ENCODE measurements around the gene PHF21A. TPM values are rescaled to one million over a fixed set of nuclear protein-coding genes. Genes with fewer than 3 reads are reported as not detected.

PHF21A gene
- total and polyA plus RNA-seq, 2 donors (not counting 3 experiments of a cell fraction or from before 2014, with no cell fraction given) = 14.1 to 30.5 TPM

DNA sequence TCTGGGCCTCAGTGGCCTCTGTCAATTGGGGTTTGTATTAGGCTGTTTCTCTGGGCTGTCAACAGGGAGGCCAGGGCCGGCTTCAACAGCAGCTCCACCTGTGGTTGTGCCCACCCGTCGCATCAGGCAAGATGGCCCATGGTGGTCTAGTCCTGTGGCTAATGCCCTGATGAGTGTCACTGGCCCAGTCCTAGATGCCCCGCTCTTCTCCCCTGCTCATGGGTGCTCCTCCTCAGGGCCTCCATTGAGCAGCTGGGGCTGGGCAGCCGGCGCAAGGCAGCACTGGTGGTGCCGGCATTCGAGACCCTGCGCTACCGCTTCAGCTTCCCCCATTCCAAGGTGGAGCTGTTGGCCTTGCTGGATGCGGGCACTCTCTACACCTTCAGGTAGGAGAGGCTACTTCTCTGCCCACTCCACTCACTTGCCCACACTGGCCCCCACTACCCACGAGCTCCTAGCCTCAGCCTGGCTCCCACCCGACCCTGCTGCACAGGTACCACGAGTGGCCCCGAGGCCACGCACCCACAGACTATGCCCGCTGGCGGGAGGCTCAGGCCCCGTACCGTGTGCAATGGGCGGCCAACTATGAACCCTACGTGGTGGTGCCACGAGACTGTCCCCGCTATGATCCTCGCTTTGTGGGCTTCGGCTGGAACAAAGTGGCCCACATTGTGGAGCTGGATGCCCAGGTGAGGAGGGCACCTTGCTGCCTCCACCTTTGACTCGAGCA is 193.4 kb downstream of the PHF21A start:
- no TSS peak for BruUV-seq (replicated peaks)
- intact Hi-C loops (cut with micrococcal nuclease) (no loop called here), dilution Hi-C loops (cut with MboI; ENCODE audit: extremely low pct_ligation_motif_present, low sequenced_read_pairs) (no loop called here)
- H2AFZ ChIP-seq (ENCODE audit: low read depth, low read length) = no peak overlapping the region
- POLR2A ChIA-PET = no interaction called here
- H3K27ac ChIP-seq (ENCODE audit: insufficient read depth, low read depth, low read length) = no peak overlapping the region
- H3K4me1 ChIP-seq (ENCODE audit: control insufficient read depth, extremely low read depth, insufficient read depth, low read length) = no peaks in the 10 kb centered on the region
- TF ChIP-seq GATA2 (IDR thresholded peaks at IDR 0.05; ENCODE audit: insufficient read depth, insufficient read length, low read depth, low read length) = no peak
- no peak for TF ChIP-seq FOS (IDR thresholded peaks at IDR 0.05; ENCODE audit: borderline replicate concordance, insufficient read depth, low read length)
- TF ChIP-seq POLR2A (IDR thresholded peaks at IDR 0.05; ENCODE audit: low read depth, low read length) = no peak
- peaks cover 0 to 6% of the 10 kb centered on the region in 2 experiments for H3K36me3 ChIP-seq (ENCODE audit: control insufficient read depth in 2 of 2, extremely low read depth in 1 of 2, insufficient read depth in 2 of 2, low read length in 2 of 2)
- CTCF ChIA-PET = no interaction called here
- H3K9me3 ChIP-seq (replicated peaks; ENCODE audit: control insufficient read depth, insufficient read depth, low read length) = no peaks in the 10 kb centered on the region
- FAIRE-seq (no peak), DNase-seq (ENCODE audit: low read depth, low spot score) (no peak)
- no peak overlapping the region for H3K4me2 ChIP-seq (ENCODE audit: insufficient read depth, low read length)
- H3K4me3 ChIP-seq (replicated peaks in 1 of 3; ENCODE audit: insufficient read depth in 1 of 3, low read depth in 1 of 3, low read length in 3 of 3) = no peak overlapping the region
- H3K27me3 ChIP-seq (ENCODE audit: control insufficient read depth in 2 of 2, insufficient read depth in 2 of 2, low read length in 2 of 2) = peaks cover 9 to 14% of the 10 kb centered on the region in 2 experiments
- no peaks in the 10 kb centered on the region for H3K79me2 ChIP-seq (ENCODE audit: control insufficient read depth, insufficient read depth, low read length)
- no peaks in the 10 kb centered on the region for H3K9me1 ChIP-seq (replicated peaks; ENCODE audit: control insufficient read depth, extremely low read depth, insufficient read depth, low read length)
- no peaks in the 10 kb centered on the region for H4K20me1 ChIP-seq (replicated peaks; ENCODE audit: control insufficient read depth, extremely low read depth, insufficient read depth, low read length)
- no peak overlapping the region for H3K9ac ChIP-seq (replicated peaks; ENCODE audit: extremely low read depth, insufficient read depth, low read length)

- dilution Hi-C loops (cut with MboI; ENCODE audit: extremely low pct_ligation_motif_present, low sequenced_read_pairs) (no loop called here), intact Hi-C loops (cut with micrococcal nuclease) (no loop called here)
- no peak for TF ChIP-seq POLR2AphosphoS5 (IDR thresholded peaks at IDR 0.05; ENCODE audit: insufficient read depth, low read depth, low read length)
- no peak for TF ChIP-seq GATA2 (IDR thresholded peaks at IDR 0.05; ENCODE audit: insufficient read depth, insufficient read length, low read depth, low read length)
- TF ChIP-seq MYC (IDR thresholded peaks at IDR 0.05; ENCODE audit: low read depth, low read length) = no peak
- no peak for TF ChIP-seq CTCF (IDR thresholded peaks at IDR 0.05; ENCODE audit: extremely low read depth in 1 of 2, insufficient read depth in 1 of 2, low read depth in 1 of 2, low read length in 2 of 2)
- no peak for TF ChIP-seq EZH2 (IDR thresholded peaks at IDR 0.05; ENCODE audit: borderline replicate concordance, low read depth, low read length, severe bottlenecking)
- TF ChIP-seq, protein P1, sequence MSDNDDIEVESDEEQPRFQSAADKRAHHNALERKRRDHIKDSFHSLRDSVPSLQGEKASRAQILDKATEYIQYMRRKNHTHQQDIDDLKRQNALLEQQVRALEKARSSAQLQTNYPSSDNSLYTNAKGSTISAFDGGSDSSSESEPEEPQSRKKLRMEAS (IDR thresholded peaks at IDR 0.05; ENCODE audit: insufficient read depth, insufficient read length) = no peak
- TF ChIP-seq POLR2A (IDR thresholded peaks at IDR 0.05; ENCODE audit: low read depth, low read length) = no peak
- no peak for TF ChIP-seq JUN (IDR thresholded peaks at IDR 0.05; ENCODE audit: borderline replicate concordance, insufficient read depth, insufficient read length, low read depth)
- no peak for TF ChIP-seq FOS (IDR thresholded peaks at IDR 0.05; ENCODE audit: borderline replicate concordance, insufficient read depth, low read length)
- Histone ChIP-seq H3K4me3 (replicated peaks in 1 of 3; ENCODE audit: insufficient read depth in 1 of 3, low read depth in 1 of 3, low read length in 3 of 3) (no peak overlapping the region), H3K27me3 (ENCODE audit: control insufficient read depth in 2 of 2, insufficient read depth in 2 of 2, low read length in 2 of 2) (peaks cover 9 to 20% of the 10 kb centered on the region in 2 experiments), H2AFZ (ENCODE audit: low read depth, low read length) (no peak overlapping the region), H3K79me2 (ENCODE audit: control insufficient read depth, insufficient read depth, low read length) (no peaks in the 10 kb centered on the region), H3K9me1 (replicated peaks; ENCODE audit: control insufficient read depth, extremely low read depth, insufficient read depth, low read length) (no peaks in the 10 kb centered on the region), H3K9me3 (replicated peaks; ENCODE audit: control insufficient read depth, insufficient read depth, low read length) (no peaks in the 10 kb centered on the region), H3K9ac (replicated peaks; ENCODE audit: extremely low read depth, insufficient read depth, low read length) (no peak overlapping the region), H4K20me1 (replicated peaks; ENCODE audit: control insufficient read depth, extremely low read depth, insufficient read depth, low read length) (no peaks in the 10 kb centered on the region), H3K4me2 (ENCODE audit: insufficient read depth, low read length) (no peak overlapping the region), H3K4me1 (ENCODE audit: control insufficient read depth, extremely low read depth, insufficient read depth, low read length) (no peaks in the 10 kb centered on the region), H3K27ac (ENCODE audit: insufficient read depth, low read depth, low read length) (no peak overlapping the region), H3K36me3 (ENCODE audit: control insufficient read depth in 2 of 2, extremely low read depth in 1 of 2, insufficient read depth in 2 of 2, low read length in 2 of 2) (peaks cover 0 to 6% of the 10 kb centered on the region in 2 experiments)
- no peak for DNase-seq (ENCODE audit: low read depth, low spot score)
- BruUV-seq (replicated peaks) = no TSS peak
- POLR2A ChIA-PET = no interaction called here
- no peak for FAIRE-seq
- CTCF ChIA-PET = interaction anchor here (0.6 kb wide), 1 partner anchor 80 kb away, joined by 3 read pairs; no protein-coding TSS in a partner anchor
Measured at GRCh38 chr11:45927332-45927683, 193.9 kb downstream of the PHF21A start.

Data from endothelial cell of umbilical vein (primary cell).